HepG2 (cell line): ENCODE data around the gene MASP2. TPM values are rescaled to one million over a fixed set of nuclear protein-coding genes. Genes with fewer than 3 reads are reported as not detected.

Experiments used
- AKAP8 ChIP-seq: sonication (generic); formaldehyde crosslinking; IDR thresholded peaks from 2 replicates; pipeline ENCODE4 v1.5.1; 2020; ENCODE audit warnings: mild to moderate bottlenecking, missing genetic modification reagents
- GATA4 ChIP-seq: sonication (generic); IDR thresholded peaks from 2 replicates; pipeline ENCODE4 v1.6.1; 2016; ENCODE audit warnings: antibody characterized with exemption, low read depth, borderline replicate concordance
- HOXD1 ChIP-seq: sonication (generic); formaldehyde crosslinking; IDR thresholded peaks from 2 replicates; pipeline ENCODE4 v1.5.0; 2020; ENCODE audit warnings: missing genetic modification reagents
- ISL2 ChIP-seq: sonication (generic); formaldehyde crosslinking; IDR thresholded peaks from 2 replicates; pipeline ENCODE4 v1.5.0; 2020; ENCODE audit warnings: missing genetic modification reagents
- KAT7 ChIP-seq: IDR thresholded peaks from 2 replicates; pipeline ENCODE4 v1.6.1; 2018; ENCODE audit warnings: borderline replicate concordance, missing compliant biosample characterization
- MED1 ChIP-seq: sonication (generic); formaldehyde crosslinking; IDR thresholded peaks from 2 replicates; pipeline ENCODE4 v1.4.0; 2020; ENCODE audit warnings: missing genetic modification reagents
- MED13 ChIP-seq: sonication (generic); formaldehyde crosslinking; IDR thresholded peaks from 2 replicates; pipeline ENCODE4 v1.5.0; 2020; ENCODE audit warnings: missing genetic modification reagents
- MTF1 ChIP-seq: sonication (generic); formaldehyde crosslinking; IDR thresholded peaks from 2 replicates; pipeline ENCODE4 v1.5.0; 2020; ENCODE audit warnings: missing genetic modification reagents
- MXI1 ChIP-seq: IDR thresholded peaks from 3 replicates; pipeline ENCODE4 v1.6.1; 2012; ENCODE audit warnings: low read depth, low read length, inconsistent platforms, borderline replicate concordance
- PAWR ChIP-seq: sonication (generic); formaldehyde crosslinking; IDR thresholded peaks from 2 replicates; pipeline ENCODE4 v1.4.0; 2020; ENCODE audit warnings: missing genetic modification reagents, mild to moderate bottlenecking, borderline replicate concordance
- ZNF225 ChIP-seq: sonication (generic); formaldehyde crosslinking; IDR thresholded peaks from 2 replicates; pipeline ENCODE4 v1.4.0; 2020; ENCODE audit warnings: mild to moderate bottlenecking, missing genetic modification reagents
- ZNF235 ChIP-seq: sonication (generic); formaldehyde crosslinking; IDR thresholded peaks from 2 replicates; pipeline ENCODE4 v1.8.1; 2023; ENCODE audit warnings: mild to moderate bottlenecking, missing genetic modification reagents, borderline replicate concordance
- ZNF263 ChIP-seq: sonication (generic); formaldehyde crosslinking; IDR thresholded peaks from 2 replicates; pipeline ENCODE4 v1.4.0; 2020; ENCODE audit warnings: missing genetic modification reagents
- ZNF737 ChIP-seq: sonication (generic); formaldehyde crosslinking; IDR thresholded peaks from 2 replicates; pipeline ENCODE4 v1.5.0; 2020; ENCODE audit warnings: missing genetic modification reagents, mild to moderate bottlenecking, borderline replicate concordance
- ZNF772 ChIP-seq: sonication (generic); formaldehyde crosslinking; IDR thresholded peaks from 2 replicates; pipeline ENCODE4 v1.5.0; 2020; ENCODE audit warnings: mild to moderate bottlenecking, missing genetic modification reagents
- polyA plus RNA-seq, 8 experiments: library from polyadenylated mRNA; depleted of rRNA in 3 of 8; stranded (reverse) in 7 of 8; unstranded in 1 of 8; fragments of >200 nt; fragmentation: Illumina TruSeq in 4 of 8; extraction: Trizol in 4 of 8; gene quantifications; 2 replicates each; pipeline versions ENCODE4 v1.2.1 to v1.2.3, GENCODE V29; 2011 to 2016; ENCODE audit warnings: low read depth in 4 of 8, missing spikeins in 1 of 8, mixed read lengths in 1 of 8; ENCODE audit not compliant: insufficient read depth in 1 of 8
- total RNA-seq, 5 experiments: library from RNA; depleted of rRNA; stranded (reverse); fragments of >200 nt; fragmentation: Illumina TruSeq; extraction: Trizol; gene quantifications; 2 replicates each; pipeline ENCODE4 v1.2.3, GENCODE V29; 2016; ENCODE audit warnings: low read depth in 1 of 5
- TF ChIP-seq, protein P1 (sequence below): sonication (generic); formaldehyde crosslinking; IDR thresholded peaks from 2 replicates; pipeline ENCODE4 v1.4.0; 2020; ENCODE audit warnings: missing genetic modification reagents
- TF ChIP-seq, protein P2 (sequence below): sonication (generic); formaldehyde crosslinking; IDR thresholded peaks from 2 replicates; pipeline ENCODE4 v1.8.0; 2022; ENCODE audit warnings: missing genetic modification reagents, mild to moderate bottlenecking, inconsistent platforms, borderline replicate concordance
- TF ChIP-seq, protein P3 (sequence below): sonication (generic); formaldehyde crosslinking; IDR thresholded peaks from 2 replicates; pipeline ENCODE4 v1.9.0; 2022; ENCODE audit warnings: low read depth, missing genetic modification reagents

The MASP2 gene
- total and polyA plus RNA-seq, 2 of the 13 experiments (the other 11 are each of a cell fraction or from before 2014, with no cell fraction given) = 7.1 to 11.8 TPM

DNA sequence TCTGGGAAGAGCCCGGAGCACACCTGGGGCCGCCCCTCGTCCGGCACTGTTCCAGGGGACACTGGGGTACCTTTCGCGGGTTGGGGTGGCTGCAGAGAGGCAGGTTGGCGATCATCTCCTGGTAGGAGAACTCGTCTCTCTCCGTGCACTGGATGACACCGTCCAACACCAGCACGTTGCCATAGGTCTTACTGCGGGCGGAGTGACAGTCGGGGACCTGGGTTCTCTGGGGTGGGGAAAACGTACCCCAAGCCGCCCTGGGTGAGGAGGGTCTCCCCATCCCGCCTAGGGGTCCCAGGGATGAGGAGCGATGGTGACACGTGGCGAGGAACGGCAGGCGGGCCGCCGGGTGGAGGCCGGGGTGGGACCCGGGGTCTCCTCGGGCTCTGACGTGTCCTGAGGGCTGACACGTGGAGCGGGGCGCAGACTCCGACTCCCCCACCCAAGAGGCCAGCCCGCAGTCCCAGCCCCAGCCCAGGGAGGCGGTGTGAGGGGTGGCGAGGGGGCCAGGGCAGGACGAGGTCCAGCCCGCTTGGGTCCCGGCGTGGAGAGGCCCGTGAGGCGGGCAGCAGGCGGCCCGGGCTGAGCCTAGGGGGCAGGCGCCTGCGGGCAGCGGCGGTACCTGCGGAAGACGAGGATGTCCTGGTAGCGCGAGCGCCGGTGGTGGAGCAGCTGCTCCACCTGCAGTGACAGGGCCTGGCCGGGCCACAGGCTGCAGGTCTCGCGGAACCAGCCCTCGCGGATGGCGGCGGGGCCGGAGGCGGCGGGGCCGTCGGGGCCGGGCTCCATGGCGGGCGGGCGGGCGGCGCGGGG, 12.3 kb upstream of the MASP2 start (continued):
- TF ChIP-seq ISL2 (CRISPR knock-in tag) (peak; percentile 19; the same call in 1 of the 2 replicates), MXI1 (0 out of 3 replicates have a peak, but pooled peaks have one; percentile 38), KAT7 (CRISPR knock-in tag) (peak; percentile 23; the same call in 1 of the 2 replicates), MED13 (CRISPR knock-in tag) (0 out of 2 replicates have a peak, but pooled peaks have one; percentile 45), MTF1 (0 out of 2 replicates have a peak, but pooled peaks have one; percentile 34), HOXD1 (CRISPR knock-in tag) (0 out of 2 replicates have a peak, but pooled peaks have one; percentile 29), ZNF772 (CRISPR knock-in tag) (peak; percentile 71; the same call in 1 of the 2 replicates), ZNF235 (CRISPR knock-in tag) (0 out of 2 replicates have a peak, but pooled peaks have one; percentile 19), ZNF263 (CRISPR knock-in tag) (0 out of 2 replicates have a peak, but pooled peaks have one; percentile 27), GATA4 (no peak), ZNF225 (CRISPR knock-in tag) (0 out of 2 replicates have a peak, but pooled peaks have one; percentile 33), MED1 (CRISPR knock-in tag) (0 out of 2 replicates have a peak, but pooled peaks have one; percentile 20), PAWR (CRISPR knock-in tag) (no peak), AKAP8 (CRISPR knock-in tag) (peak; percentile 12; the same call in 1 of the 2 replicates), ZNF737 (CRISPR knock-in tag) (0 out of 2 replicates have a peak, but pooled peaks have one; percentile 67)
- TF ChIP-seq, protein P1, sequence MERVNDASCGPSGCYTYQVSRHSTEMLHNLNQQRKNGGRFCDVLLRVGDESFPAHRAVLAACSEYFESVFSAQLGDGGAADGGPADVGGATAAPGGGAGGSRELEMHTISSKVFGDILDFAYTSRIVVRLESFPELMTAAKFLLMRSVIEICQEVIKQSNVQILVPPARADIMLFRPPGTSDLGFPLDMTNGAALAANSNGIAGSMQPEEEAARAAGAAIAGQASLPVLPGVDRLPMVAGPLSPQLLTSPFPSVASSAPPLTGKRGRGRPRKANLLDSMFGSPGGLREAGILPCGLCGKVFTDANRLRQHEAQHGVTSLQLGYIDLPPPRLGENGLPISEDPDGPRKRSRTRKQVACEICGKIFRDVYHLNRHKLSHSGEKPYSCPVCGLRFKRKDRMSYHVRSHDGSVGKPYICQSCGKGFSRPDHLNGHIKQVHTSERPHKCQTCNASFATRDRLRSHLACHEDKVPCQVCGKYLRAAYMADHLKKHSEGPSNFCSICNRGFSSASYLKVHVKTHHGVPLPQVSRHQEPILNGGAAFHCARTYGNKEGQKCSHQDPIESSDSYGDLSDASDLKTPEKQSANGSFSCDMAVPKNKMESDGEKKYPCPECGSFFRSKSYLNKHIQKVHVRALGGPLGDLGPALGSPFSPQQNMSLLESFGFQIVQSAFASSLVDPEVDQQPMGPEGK (CRISPR knock-in tag) = peak; percentile 43
- TF ChIP-seq, protein P2, sequence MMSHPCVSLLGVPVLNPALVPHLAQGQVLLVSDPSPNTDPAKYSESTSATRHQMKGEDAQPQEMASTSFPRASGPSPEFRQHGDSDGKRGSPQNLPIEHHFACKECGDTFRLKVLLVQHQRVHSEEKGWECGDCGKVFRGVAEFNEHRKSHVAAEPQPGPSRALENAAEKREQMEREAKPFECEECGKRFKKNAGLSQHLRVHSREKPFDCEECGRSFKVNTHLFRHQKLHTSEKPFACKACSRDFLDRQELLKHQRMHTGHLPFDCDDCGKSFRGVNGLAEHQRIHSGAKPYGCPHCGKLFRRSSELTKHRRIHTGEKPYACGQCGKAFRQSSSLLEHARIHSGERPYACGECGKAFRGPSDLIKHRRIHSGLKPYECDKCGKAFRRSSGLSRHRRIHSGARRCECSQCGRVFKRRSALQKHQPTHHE (CRISPR knock-in tag) = 0 out of 2 replicates have a peak, but pooled peaks have one; percentile 8
- TF ChIP-seq, protein P3, sequence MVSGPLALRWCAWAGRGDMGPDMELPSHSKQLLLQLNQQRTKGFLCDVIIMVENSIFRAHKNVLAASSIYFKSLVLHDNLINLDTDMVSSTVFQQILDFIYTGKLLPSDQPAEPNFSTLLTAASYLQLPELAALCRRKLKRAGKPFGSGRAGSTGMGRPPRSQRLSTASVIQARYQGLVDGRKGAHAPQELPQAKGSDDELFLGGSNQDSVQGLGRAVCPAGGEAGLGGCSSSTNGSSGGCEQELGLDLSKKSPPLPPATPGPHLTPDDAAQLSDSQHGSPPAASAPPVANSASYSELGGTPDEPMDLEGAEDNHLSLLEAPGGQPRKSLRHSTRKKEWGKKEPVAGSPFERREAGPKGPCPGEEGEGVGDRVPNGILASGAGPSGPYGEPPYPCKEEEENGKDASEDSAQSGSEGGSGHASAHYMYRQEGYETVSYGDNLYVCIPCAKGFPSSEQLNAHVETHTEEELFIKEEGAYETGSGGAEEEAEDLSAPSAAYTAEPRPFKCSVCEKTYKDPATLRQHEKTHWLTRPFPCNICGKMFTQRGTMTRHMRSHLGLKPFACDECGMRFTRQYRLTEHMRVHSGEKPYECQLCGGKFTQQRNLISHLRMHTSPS = 0 out of 2 replicates have a peak, but pooled peaks have one; percentile 21
